DOHH2 (cell line): Measurements from ENCODE around the gene CD99.
"Not testable (repeated sequence)": the region's sequence is repeated elsewhere in the genome, so short reads cannot be mapped to it uniquely, and the experiment has no call there.

Source experiments
- H3F3A ChIP-seq: fragments of 200-600 bp; sonication (generic), shearing (Covaris generic); 2 replicates; pipeline ENCODE4 v1.6.0; 2016; ENCODE audit warnings: antibody characterized with exemption, mild to moderate bottlenecking; ENCODE audit not compliant: control insufficient read depth, insufficient read depth
- H3K27ac ChIP-seq: fragments of 200-600 bp; sonication (generic); 2 replicates; pipeline ENCODE4 v1.5.1; 2014; ENCODE audit warnings: low read depth, mild to moderate bottlenecking, low read length, moderate library complexity
- H3K27me3 ChIP-seq: fragments of 200-600 bp; sonication (generic); 2 replicates; pipeline ENCODE4 v1.6.1; 2014; ENCODE audit warnings: mild to moderate bottlenecking, low read length, mixed read lengths; ENCODE audit not compliant: control insufficient read depth
- H3K36me3 ChIP-seq: fragments of 200-600 bp; sonication (generic); 2 replicates; pipeline ENCODE4 v1.6.1; 2014; ENCODE audit warnings: mild to moderate bottlenecking, low read length, moderate library complexity, mixed read lengths; ENCODE audit not compliant: control insufficient read depth
- H3K4me1 ChIP-seq: fragments of 200-600 bp; sonication (generic); 2 replicates; pipeline ENCODE4 v1.6.1; 2014; ENCODE audit warnings: mild to moderate bottlenecking, low read length, mixed read lengths; ENCODE audit not compliant: control insufficient read depth
- H3K4me2 ChIP-seq: fragments of 200-600 bp; sonication (generic); 2 replicates; pipeline ENCODE4 v1.6.0; 2014; ENCODE audit warnings: mild to moderate bottlenecking, low read length, moderate library complexity
- H3K4me3 ChIP-seq: fragments of 200-600 bp; sonication (generic); 2 replicates; pipeline ENCODE4 v1.5.1; 2014; ENCODE audit warnings: mild to moderate bottlenecking, low read length, mixed read lengths
- H3K79me2 ChIP-seq: fragments of 200-600 bp; sonication (generic); 2 replicates; pipeline ENCODE4 v1.6.1; 2014; ENCODE audit warnings: mild to moderate bottlenecking, low read length, mixed read lengths; ENCODE audit not compliant: control insufficient read depth
- H3K9me2 ChIP-seq: fragments of 200-600 bp; sonication (generic); replicated peaks from 2 replicates; pipeline ENCODE4 v1.6.1; 2014; ENCODE audit warnings: mild to moderate bottlenecking, low read length, mixed read lengths; ENCODE audit not compliant: control insufficient read depth
- H3K9me3 ChIP-seq: fragments of 200-600 bp; sonication (generic); 2 replicates; pipeline ENCODE4 v1.6.1; 2014; ENCODE audit warnings: antibody characterized with exemption, low read length, mixed read lengths; ENCODE audit not compliant: control insufficient read depth, insufficient read depth
- H4K20me1 ChIP-seq: fragments of 200-600 bp; sonication (generic); 2 replicates; pipeline ENCODE4 v1.6.0; 2014; ENCODE audit warnings: low read depth, mild to moderate bottlenecking, antibody characterized with exemption, low read length, moderate library complexity; ENCODE audit not compliant: control insufficient read depth, insufficient read depth
- CTCF ChIP-seq: fragments of 200-600 bp; sonication (generic); IDR thresholded peaks from one replicate; pipeline ENCODE4 v1.5.1; 2014; ENCODE audit warnings: antibody characterized with exemption, mild to moderate bottlenecking, low read depth, low read length; ENCODE audit not compliant: poor library complexity, severe bottlenecking
- EZH2phosphoT487 ChIP-seq: fragments of 200-600 bp; sonication (generic); IDR thresholded peaks from 2 replicates; pipeline ENCODE4 v1.6.1; 2017; ENCODE audit warnings: borderline replicate concordance, mild to moderate bottlenecking, antibody characterized with exemption, low read length, moderate library complexity, mixed read lengths

CD99 gene

GRCh38 chrX:2748171-2748814, 57.2 kb downstream of the CD99 start:
- Histone ChIP-seq H3K27me3 (no peaks in the 10 kb centered on the region; the same call in 1 of the 2 replicates), H3F3A (no peaks in the 10 kb centered on the region), H3K4me1 (no peaks in the 10 kb centered on the region), H3K4me2 (no peak overlapping the region), H3K9me3 (no peaks in the 10 kb centered on the region), H3K27ac (no peak overlapping the region), H3K36me3 (no peaks in the 10 kb centered on the region), H3K9me2 (no peaks in the 10 kb centered on the region), H4K20me1 (no peaks in the 10 kb centered on the region), H3K4me3 (no peak overlapping the region), H3K79me2 (no peaks in the 10 kb centered on the region)
- TF ChIP-seq CTCF (no peak), EZH2phosphoT487 (no peak)

GRCh38 chrX:2748815-2749188, 57.7 kb downstream of the CD99 start:
- Histone ChIP-seq H3K4me3 (no peak overlapping the region), H3K4me2 (no peak overlapping the region)
- no peak for TF ChIP-seq EZH2phosphoT487
- TF ChIP-seq CTCF: no peak

GRCh38 chrX:2751291-2751690, 60.2 kb downstream of the CD99 start:
- TF ChIP-seq CTCF (no peak), EZH2phosphoT487 (no peak)
- H3K4me1 ChIP-seq: no peaks in the 10 kb centered on the region
- no peak overlapping the region for H3K27ac ChIP-seq
- H3K9me2 ChIP-seq: no peaks in the 10 kb centered on the region
- H3F3A ChIP-seq: no peaks in the 10 kb centered on the region
- no peaks in the 10 kb centered on the region for H4K20me1 ChIP-seq
- no peaks in the 10 kb centered on the region for H3K36me3 ChIP-seq
- no peak overlapping the region for H3K4me2 ChIP-seq
- H3K9me3 ChIP-seq: no peaks in the 10 kb centered on the region
- no peaks in the 10 kb centered on the region; the same call in 1 of the 2 replicates for H3K27me3 ChIP-seq
- H3K79me2 ChIP-seq: no peaks in the 10 kb centered on the region
- H3K4me3 ChIP-seq: no peak overlapping the region

More at GRCh38 chrX:2748815-2749188, 57.7 kb downstream of the CD99 start:
- Histone ChIP-seq H3K27ac (no peak overlapping the region), H3K4me1 (no peaks in the 10 kb centered on the region), H3K36me3 (no peaks in the 10 kb centered on the region), H4K20me1 (no peaks in the 10 kb centered on the region), H3K9me2 (no peaks in the 10 kb centered on the region), H3K79me2 (no peaks in the 10 kb centered on the region), H3K27me3 (no peaks in the 10 kb centered on the region; the same call in 1 of the 2 replicates), H3F3A (no peaks in the 10 kb centered on the region), H3K9me3 (no peaks in the 10 kb centered on the region)

GRCh38 chrX:2751874-2752300, 60.8 kb downstream of the CD99 start, which contains the start of gene XG:
XG (plus strand) TSS chrX:2752040; CDS start chrX:2752275, 235 bp downstream.
- not testable (repeated sequence) for H3K27me3 ChIP-seq, H4K20me1 ChIP-seq, H3K36me3 ChIP-seq, H3K9me2 ChIP-seq, H3K79me2 ChIP-seq, H3K4me2 ChIP-seq, H3K27ac ChIP-seq, H3K4me3 ChIP-seq, H3K9me3 ChIP-seq, H3K4me1 ChIP-seq, H3F3A ChIP-seq

GRCh38 chrX:2752441-2752840, 61.3 kb downstream of the CD99 start:
- H3F3A ChIP-seq, H4K20me1 ChIP-seq, H3K4me2 ChIP-seq, H3K4me3 ChIP-seq, H3K9me3 ChIP-seq, H3K36me3 ChIP-seq, H3K79me2 ChIP-seq, H3K27ac ChIP-seq, H3K27me3 ChIP-seq, H3K9me2 ChIP-seq, H3K4me1 ChIP-seq: not testable (repeated sequence)
